ENCODE results near the gene KCNG3.

- no peak for TF ChIP-seq RAD21 (CRISPR knock-in tag; IDR thresholded peaks at IDR 0.05)
- TF ChIP-seq FOXK2 (IDR thresholded peaks at IDR 0.05), result no peak
- TF ChIP-seq ZBTB8A (CRISPR knock-in tag; IDR thresholded peaks at IDR 0.05; ENCODE audit: borderline replicate concordance, low read depth), result no peak
- TF ChIP-seq NFRKB (IDR thresholded peaks at IDR 0.05), result no peak
- no peak for TF ChIP-seq CTCF (CRISPR knock-in tag; IDR thresholded peaks at IDR 0.05)
- TF ChIP-seq GABPA (IDR thresholded peaks at IDR 0.05; ENCODE audit: low read depth, low read length), result no peak
- TF ChIP-seq GABPA (CRISPR knock-in tag; IDR thresholded peaks at IDR 0.05; ENCODE audit: low read depth), result no peak
- no peak for TF ChIP-seq ARNTL (CRISPR knock-in tag; IDR thresholded peaks at IDR 0.05)
- TF ChIP-seq MBNL3 (CRISPR knock-in tag; conservative IDR thresholded peaks at IDR 0.05), result no peak
Observed at GRCh38 chr2:42392191-42392590, 101.6 kb downstream of the KCNG3 start.
